H1 (cell line): Measurements from ENCODE around the gene WASF1.

ENCODE experiments used
- KDM5A ChIP-seq: fragments of 200-600 bp; IDR thresholded peaks from 2 replicates; pipeline ENCODE4 v1.7.1; 2012; ENCODE audit warnings: mild to moderate bottlenecking, low read length, inconsistent platforms, mixed read lengths
- POLR2A ChIP-seq, 2 experiments: IDR thresholded peaks; 1 replicate in 1 of 2; 2 replicates in 1 of 2; pipeline ENCODE4 v1.6.1; 2011; ENCODE audit warnings: low read depth in 2 of 2, low read length in 2 of 2, mild to moderate bottlenecking in 2 of 2; ENCODE audit errors: control extremely low read depth in 1 of 2
- USF2 ChIP-seq: IDR thresholded peaks from 2 replicates; pipeline ENCODE4 v1.6.1; 2011; ENCODE audit warnings: low read length, improper control_type of control experiment

DNA sequence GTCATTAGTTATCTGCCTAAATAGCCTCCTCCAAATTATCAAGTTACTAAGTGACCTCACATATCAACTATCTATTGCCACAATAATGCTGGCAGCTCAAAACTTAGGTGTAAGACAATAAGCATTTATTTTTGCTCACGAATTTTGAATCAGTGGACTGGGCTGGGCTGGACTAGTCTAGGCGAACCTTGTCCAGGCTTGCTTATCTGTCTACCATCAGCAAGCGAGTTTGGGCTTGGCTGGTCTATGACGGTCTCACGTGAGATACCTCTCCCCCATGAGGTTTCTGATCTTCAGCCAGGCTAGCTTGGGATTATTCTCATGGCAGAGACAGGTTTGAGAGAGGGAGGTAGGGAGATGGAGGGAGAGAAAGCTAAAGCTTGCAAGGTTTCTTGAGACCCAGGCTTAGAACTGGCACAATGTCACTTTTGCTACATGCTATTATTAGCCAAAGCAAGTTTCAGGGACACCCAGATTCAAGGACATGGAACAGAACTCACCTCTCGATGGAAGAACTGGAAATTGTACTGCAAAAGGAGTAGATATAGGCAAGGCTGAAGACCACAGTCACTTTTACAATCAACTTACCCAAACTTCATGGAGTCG, 80.9 kb downstream of the WASF1 start:
- TF ChIP-seq KDM5A (no peak), USF2 (no peak), POLR2A (IDR thresholded peaks at IDR 0.05; ENCODE audit: control extremely low read depth in 1 of 2, low read depth in 2 of 2, low read length in 2 of 2) (no peak)
